Endothelial cell of umbilical vein (primary cell): ENCODE measurements around the gene GKN2.

ENCODE experiments used
- CTCF ChIP-seq, 2 donors: IDR thresholded peaks; 1 replicate in 1 of 2; 2 replicates in 1 of 2; pipeline ENCODE4 v1.5.1; 2011; ENCODE audit warnings: low read length in 2 of 2, mild to moderate bottlenecking in 2 of 2, moderate library complexity in 2 of 2, control low read depth in 1 of 2, inconsistent platforms in 1 of 2, low read depth in 1 of 2; ENCODE audit not compliant: insufficient read depth in 1 of 2; ENCODE audit errors: extremely low read depth in 1 of 2
- EZH2 ChIP-seq: IDR thresholded peaks from 2 replicates; pipeline ENCODE4 v1.6.1; 2012; ENCODE audit warnings: borderline replicate concordance, low read depth, mild to moderate bottlenecking, moderate library complexity, low read length, inconsistent platforms; ENCODE audit not compliant: severe bottlenecking
- POLR2A ChIP-seq: IDR thresholded peaks from 2 replicates; pipeline ENCODE4 v1.6.1; 2012; ENCODE audit warnings: low read depth, mild to moderate bottlenecking, control low read depth, low read length

DNA sequence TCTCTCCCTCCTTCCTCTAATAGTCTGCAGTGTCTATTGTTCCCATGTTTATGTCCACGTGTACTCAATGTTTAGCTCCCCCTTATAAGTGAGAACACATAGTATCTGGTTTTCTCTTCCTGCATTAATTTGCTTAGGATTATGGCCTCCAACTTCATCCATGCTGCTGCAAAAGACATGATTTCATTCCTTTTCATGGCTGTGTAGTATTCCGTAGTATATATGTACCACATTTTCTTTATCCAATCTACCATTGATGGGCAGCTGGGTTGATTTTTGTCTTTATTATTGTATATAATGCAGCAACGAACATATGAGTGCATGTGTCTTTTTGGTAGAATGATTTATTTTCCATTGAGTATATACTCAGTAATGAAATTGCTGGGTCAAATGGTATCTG lies 13.8 kb downstream of the GKN2 start:
- TF ChIP-seq CTCF (IDR thresholded peaks at IDR 0.05; ENCODE audit: extremely low read depth in 1 of 2, insufficient read depth in 1 of 2, low read depth in 1 of 2, low read length in 2 of 2), result no peak
- no peak for TF ChIP-seq EZH2
- TF ChIP-seq POLR2A, result no peak
